IPS-15b (cell line): ENCODE results near the gene BRD8.

Experiments
- H3K27me3 ChIP-seq: one replicate; pipeline ENCODE4 v1.6.1; 2013; ENCODE audit warnings: low read length; ENCODE audit not compliant: control insufficient read depth, insufficient read depth
- H3K36me3 ChIP-seq: one replicate; pipeline ENCODE4 v1.6.1; 2013; ENCODE audit warnings: low read length; ENCODE audit not compliant: control insufficient read depth, insufficient read depth
- H3K4me1 ChIP-seq: one replicate; pipeline ENCODE4 v1.6.1; 2013; ENCODE audit warnings: mild to moderate bottlenecking, low read length; ENCODE audit not compliant: control insufficient read depth, insufficient read depth
- H3K4me3 ChIP-seq: one replicate; pipeline ENCODE4 v1.5.1; 2013; ENCODE audit warnings: low read depth, low read length
- H3K9ac ChIP-seq: one replicate; pipeline ENCODE4 v1.6.1; 2013; ENCODE audit warnings: low read depth, mild to moderate bottlenecking, low read length
- H3K9me3 ChIP-seq: one replicate; pipeline ENCODE4 v1.6.1; 2013; ENCODE audit warnings: mild to moderate bottlenecking, low read length; ENCODE audit not compliant: control insufficient read depth, insufficient read depth

The BRD8 gene

GRCh38 chr5:138095100-138095907 is 83.1 kb downstream of the BRD8 start:
- peaks cover 78% of the 10 kb centered on the region for H3K27me3 ChIP-seq
- H3K4me1 ChIP-seq, result peaks cover 43% of the 10 kb centered on the region
- no peak overlapping the region for H3K9ac ChIP-seq
- H3K36me3 ChIP-seq, result no peaks in the 10 kb centered on the region
- no peaks in the 10 kb centered on the region for H3K9me3 ChIP-seq
- H3K4me3 ChIP-seq, result peak overlapping the region; percentile 33

GRCh38 chr5:138093036-138093435 is 85.4 kb downstream of the BRD8 start:
- Histone ChIP-seq H3K4me1 (peaks cover 43% of the 10 kb centered on the region), H3K36me3 (no peaks in the 10 kb centered on the region), H3K9ac (no peak overlapping the region), H3K4me3 (no peak overlapping the region), H3K27me3 (peaks cover 84% of the 10 kb centered on the region), H3K9me3 (no peaks in the 10 kb centered on the region)

- Histone ChIP-seq H3K4me3 (no peak overlapping the region), H3K4me1 (peaks cover 41% of the 10 kb centered on the region)
Observed at GRCh38 chr5:138092301-138092700, 86.1 kb downstream of the BRD8 start.

GRCh38 chr5:138091685-138092084 is 86.7 kb downstream of the BRD8 start:
- no peaks in the 10 kb centered on the region for H3K36me3 ChIP-seq
- H3K27me3 ChIP-seq, result peaks cover 76% of the 10 kb centered on the region
- H3K4me1 ChIP-seq, result peaks cover 38% of the 10 kb centered on the region
- H3K9me3 ChIP-seq, result no peaks in the 10 kb centered on the region
- no peak overlapping the region for H3K9ac ChIP-seq
- H3K4me3 ChIP-seq, result no peak overlapping the region

More at GRCh38 chr5:138092301-138092700, 86.1 kb downstream of the BRD8 start:
- no peaks in the 10 kb centered on the region for H3K9me3 ChIP-seq
- H3K36me3 ChIP-seq, result no peaks in the 10 kb centered on the region
- H3K9ac ChIP-seq, result no peak overlapping the region
- H3K27me3 ChIP-seq, result peaks cover 83% of the 10 kb centered on the region
